Spleen (tissue), 11 donors: Measurements from ENCODE around the gene DPM3. TPM values are rescaled to one million over a fixed set of nuclear protein-coding genes. Genes with fewer than 3 reads are reported as not detected.

Source experiments
- DNase-seq: peaks from one replicate; pipeline ENCODE4 v3.0.0-alpha.2; 2020
- H3K27ac ChIP-seq, 8 donors: fragments of 200-600 bp; sonication (generic) in 7 of 8; 1 replicate in 4 of 8; 2 replicates in 4 of 8; pipeline versions ENCODE4 v1.5.0 to v1.8.0; 2016 to 2021; ENCODE audit warnings: inconsistent platforms in 4 of 8, mild to moderate bottlenecking in 4 of 8, moderate library complexity in 1 of 8
- H3K27me3 ChIP-seq, 7 donors: fragments of 200-600 bp; sonication (generic) in 6 of 7; replicated peaks in 1 of 7; 1 replicate in 4 of 7; 2 replicates in 3 of 7; pipeline versions ENCODE4 v1.5.0 to v1.8.0; 2016 to 2021; ENCODE audit warnings: inconsistent platforms in 3 of 7, mild to moderate bottlenecking in 1 of 7
- H3K36me3 ChIP-seq, 6 donors: fragments of 200-600 bp; sonication (generic) in 5 of 6; 1 replicate in 4 of 6; 2 replicates in 2 of 6; pipeline versions ENCODE4 v1.5.0 to v1.8.0; 2016 to 2021; ENCODE audit warnings: inconsistent platforms in 2 of 6
- H3K4me1 ChIP-seq, 6 donors: fragments of 200-600 bp; sonication (generic) in 5 of 6; 1 replicate in 3 of 6; 2 replicates in 3 of 6; pipeline versions ENCODE4 v1.5.0 to v1.8.0; 2016 to 2021; ENCODE audit warnings: inconsistent platforms in 3 of 6
- H3K4me3 ChIP-seq, 8 donors: fragments of 200-600 bp; sonication (generic) in 7 of 8; 1 replicate in 4 of 8; 2 replicates in 4 of 8; pipeline versions ENCODE4 v1.5.0 to v1.8.0; 2016 to 2021; ENCODE audit warnings: inconsistent platforms in 4 of 8, mild to moderate bottlenecking in 4 of 8, moderate library complexity in 2 of 8
- H3K9me3 ChIP-seq, 8 donors: fragments of 200-600 bp; sonication (generic) in 7 of 8; 1 replicate in 4 of 8; 2 replicates in 4 of 8; pipeline versions ENCODE4 v1.5.0 to v1.8.0; 2016 to 2021; ENCODE audit warnings: inconsistent platforms in 4 of 8
- POLR2A ChIP-seq, 3 donors: fragments of 450-650 bp; IDR thresholded peaks; one replicate each; pipeline ENCODE4 v1.5.1; 2017; ENCODE audit warnings: antibody characterized with exemption in 3 of 3, mild to moderate bottlenecking in 1 of 3
- POLR2AphosphoS5 ChIP-seq, 3 donors: sonication (generic); formaldehyde crosslinking; IDR thresholded peaks; one replicate each; pipeline ENCODE4 v1.5.1; 2017; ENCODE audit warnings: antibody characterized with exemption in 3 of 3
- WGBS, 5 donors: extraction: QIAGEN DNeasy Blood & Tissue Kit in 3 of 5; methylation state at CpG; one replicate each; pipeline versions ENCODE4 v1.1.5 to v1.1.7; 2013 to 2018; 5-methylcytosine and 5-hydroxymethylcytosine counted together
- intact Hi-C: fragments of 100-400 bp; cut with DNase I; formaldehyde crosslinking; loops from one replicate; pipeline ENCODE4 v1.15.0; 2023; ENCODE audit warnings: low total_unique reads
- polyA plus RNA-seq, 3 donors: library from polyadenylated mRNA; stranded (reverse); fragments of 200-250 nt; gene quantifications; one replicate each; pipeline ENCODE4 v1.2.1, GENCODE V29; 2013
- total RNA-seq, 7 donors: library from RNA; depleted of rRNA in 3 of 7; stranded (reverse); fragments of >200 nt in 3 of 7; fragmentation: NEBNext Ultra II Directional in 4 of 7; extraction: Animal tissue kit (Norgen Biotek cat#: 25700) in 4 of 7; gene quantifications; one replicate each; pipeline versions ENCODE4 v1.1.0 to v1.2.1, GENCODE V29; 2016 to 2021
- TF ChIP-seq, protein P1 (sequence below), 11 experiments: fragments of 200-600 bp in 7 of 11; fragments of 450-650 bp in 4 of 11; sonication (generic) in 4 of 11; IDR thresholded peaks in 8 of 11; conservative IDR thresholded peaks in 3 of 11; 1 replicate in 7 of 11; 2 replicates in 4 of 11; pipeline versions ENCODE4 v1.4.0 to v1.8.0; 2016 to 2021; ENCODE audit warnings: antibody characterized with exemption in 11 of 11, inconsistent platforms in 4 of 11, mild to moderate bottlenecking in 1 of 11
- donor health status: healthy with polysubstance abuse.
- donor health status: DM: no; HTN: no; CAD: no; lungs with moderate emphysema.
- donor health status: DM: no; HTN: no; CAD: no.
- donor health status: Bipolar disorder and iron deficiency.
- donor health status: healthy.
- donor health status: DM: no; HTN: no; CAD: no.
- donor health status: DM: yes; HTN: yes; CAD: no.

DPM3 gene
- total and polyA plus RNA-seq, 10 donors = 25.0 to 262 (median 54.1) TPM

DNA sequence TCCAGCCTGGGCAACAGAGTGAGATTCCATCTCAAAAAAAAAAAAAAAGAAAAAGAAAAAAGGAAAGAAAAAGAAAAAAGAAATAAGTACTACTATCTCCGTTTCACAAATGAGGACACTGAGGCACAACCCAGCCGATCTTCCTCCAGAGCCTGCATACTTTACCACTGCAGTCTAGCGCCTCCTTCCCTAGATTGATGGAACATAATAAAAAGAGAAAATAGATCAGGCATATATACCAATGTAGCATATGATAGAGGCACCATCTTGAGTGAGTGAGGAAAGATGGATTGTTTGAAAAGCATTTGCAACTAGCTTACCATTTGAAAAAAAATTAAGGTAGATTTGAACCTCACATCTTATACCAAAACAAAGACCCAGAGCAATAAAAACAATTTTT, 5.2 kb upstream of the DPM3 start:
- 81 to 98% (median 91%) methylated on average over 3 of the region's 3 CpGs for WGBS, 5 donors

DNA sequence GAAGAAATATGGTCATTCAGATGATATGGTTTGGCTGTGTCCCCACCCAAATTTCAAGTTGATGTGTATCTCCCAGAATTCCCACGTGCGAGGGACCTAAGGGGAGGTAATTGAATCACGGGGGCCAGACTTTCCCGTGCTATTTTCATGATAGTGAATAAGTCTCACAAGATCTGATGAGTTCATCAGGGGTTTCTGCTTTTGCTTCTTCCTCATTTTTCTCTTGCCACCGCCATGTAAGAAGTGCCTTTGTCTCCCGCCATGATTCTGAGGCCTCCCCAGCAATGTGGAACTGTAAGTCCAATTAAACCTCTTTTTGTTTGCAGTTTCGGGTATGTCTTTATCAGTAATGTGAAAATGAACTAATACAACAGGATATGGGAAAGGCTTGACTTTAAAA, 1.4 kb upstream of the DPM3 start:
- H3K27ac ChIP-seq = no peak overlapping the region
- DNase-seq = peak; percentile 2
- WGBS, 5 donors = 85 to 92% (median 89%) methylated on average over 7 of the region's 7 CpGs

More for the DNA sequence above, 5.2 kb upstream of the DPM3 start:
- no peak overlapping the region for H3K4me3 ChIP-seq
- peaks cover 0 to 6% (median 0%) of the 10 kb centered on the region in 7 donors for H3K27me3 ChIP-seq
- intact Hi-C loops = no loop called here
- H3K36me3 ChIP-seq = no peaks in the 10 kb centered on the region
- DNase-seq = no peak
- H3K27ac ChIP-seq = no peak overlapping the region
- H3K4me1 ChIP-seq = peaks cover 0 to 9% (median 5%) of the 10 kb centered on the region in 6 donors
- no peaks in the 10 kb centered on the region for H3K9me3 ChIP-seq
- TF ChIP-seq, protein P1, sequence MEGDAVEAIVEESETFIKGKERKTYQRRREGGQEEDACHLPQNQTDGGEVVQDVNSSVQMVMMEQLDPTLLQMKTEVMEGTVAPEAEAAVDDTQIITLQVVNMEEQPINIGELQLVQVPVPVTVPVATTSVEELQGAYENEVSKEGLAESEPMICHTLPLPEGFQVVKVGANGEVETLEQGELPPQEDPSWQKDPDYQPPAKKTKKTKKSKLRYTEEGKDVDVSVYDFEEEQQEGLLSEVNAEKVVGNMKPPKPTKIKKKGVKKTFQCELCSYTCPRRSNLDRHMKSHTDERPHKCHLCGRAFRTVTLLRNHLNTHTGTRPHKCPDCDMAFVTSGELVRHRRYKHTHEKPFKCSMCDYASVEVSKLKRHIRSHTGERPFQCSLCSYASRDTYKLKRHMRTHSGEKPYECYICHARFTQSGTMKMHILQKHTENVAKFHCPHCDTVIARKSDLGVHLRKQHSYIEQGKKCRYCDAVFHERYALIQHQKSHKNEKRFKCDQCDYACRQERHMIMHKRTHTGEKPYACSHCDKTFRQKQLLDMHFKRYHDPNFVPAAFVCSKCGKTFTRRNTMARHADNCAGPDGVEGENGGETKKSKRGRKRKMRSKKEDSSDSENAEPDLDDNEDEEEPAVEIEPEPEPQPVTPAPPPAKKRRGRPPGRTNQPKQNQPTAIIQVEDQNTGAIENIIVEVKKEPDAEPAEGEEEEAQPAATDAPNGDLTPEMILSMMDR (IDR thresholded peaks at IDR 0.05 in 8 of 11, conservative IDR thresholded peaks at IDR 0.05 in 3 of 11) = no peak
- no peak for TF ChIP-seq POLR2AphosphoS5 (IDR thresholded peaks at IDR 0.05)
- TF ChIP-seq POLR2A (IDR thresholded peaks at IDR 0.05) = no peak

DNA sequence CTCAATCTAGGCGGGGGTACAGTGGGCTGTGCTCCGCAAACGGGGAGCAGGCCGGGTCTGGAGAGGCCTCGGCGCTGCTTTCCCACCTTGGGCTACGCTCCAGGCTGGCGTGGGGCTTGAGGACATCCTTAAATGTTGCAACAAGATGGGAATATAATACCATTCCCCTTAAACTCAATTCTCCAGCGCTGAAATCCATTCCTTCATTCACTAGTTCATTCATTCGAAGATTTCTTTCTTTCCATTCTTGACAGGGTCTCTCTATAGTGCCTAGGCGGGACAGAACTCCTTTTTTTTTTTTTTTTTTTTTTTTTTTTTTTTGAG, 261 bp upstream of the DPM3 start:
- H3K27ac ChIP-seq = peak overlapping the region; percentile 76 to 98 (median 94)
- TF ChIP-seq POLR2A (IDR thresholded peaks at IDR 0.05) (no peak), POLR2AphosphoS5 (IDR thresholded peaks at IDR 0.05) (no peak)
- TF ChIP-seq, protein P1 (IDR thresholded peaks at IDR 0.05 in 8 of 11, conservative IDR thresholded peaks at IDR 0.05 in 3 of 11) = no peak
- peaks cover 25 to 44% (median 36%) of the 10 kb centered on the region in 6 donors for H3K4me1 ChIP-seq
- DNase-seq = no peak
- H3K4me3 ChIP-seq = peak overlapping the region; percentile 55 to 92 (median 76)
- no peaks in the 10 kb centered on the region for H3K27me3 ChIP-seq
- no peaks in the 10 kb centered on the region for H3K9me3 ChIP-seq
- 5 to 11% (median 6%) methylated on average over 11 of the region's 11 CpGs for WGBS, 5 donors
- intact Hi-C loops = no loop called here
- H3K36me3 ChIP-seq = peaks cover 0 to 20% (median 0%) of the 10 kb centered on the region in 6 donors

More for the DNA sequence above, 1.4 kb upstream of the DPM3 start:
- H3K27me3 ChIP-seq = peaks cover 0 to 6% (median 0%) of the 10 kb centered on the region in 7 donors
- H3K4me1 ChIP-seq = peaks cover 23 to 41% (median 33%) of the 10 kb centered on the region in 6 donors
- no peaks in the 10 kb centered on the region for H3K9me3 ChIP-seq
- TF ChIP-seq POLR2A (IDR thresholded peaks at IDR 0.05) = no peak
- TF ChIP-seq, protein P1 (IDR thresholded peaks at IDR 0.05 in 8 of 11, conservative IDR thresholded peaks at IDR 0.05 in 3 of 11) = no peak
- peaks cover 0 to 20% (median 0%) of the 10 kb centered on the region in 6 donors for H3K36me3 ChIP-seq
- H3K4me3 ChIP-seq = no peak overlapping the region
- intact Hi-C loops = no loop called here

DNA sequence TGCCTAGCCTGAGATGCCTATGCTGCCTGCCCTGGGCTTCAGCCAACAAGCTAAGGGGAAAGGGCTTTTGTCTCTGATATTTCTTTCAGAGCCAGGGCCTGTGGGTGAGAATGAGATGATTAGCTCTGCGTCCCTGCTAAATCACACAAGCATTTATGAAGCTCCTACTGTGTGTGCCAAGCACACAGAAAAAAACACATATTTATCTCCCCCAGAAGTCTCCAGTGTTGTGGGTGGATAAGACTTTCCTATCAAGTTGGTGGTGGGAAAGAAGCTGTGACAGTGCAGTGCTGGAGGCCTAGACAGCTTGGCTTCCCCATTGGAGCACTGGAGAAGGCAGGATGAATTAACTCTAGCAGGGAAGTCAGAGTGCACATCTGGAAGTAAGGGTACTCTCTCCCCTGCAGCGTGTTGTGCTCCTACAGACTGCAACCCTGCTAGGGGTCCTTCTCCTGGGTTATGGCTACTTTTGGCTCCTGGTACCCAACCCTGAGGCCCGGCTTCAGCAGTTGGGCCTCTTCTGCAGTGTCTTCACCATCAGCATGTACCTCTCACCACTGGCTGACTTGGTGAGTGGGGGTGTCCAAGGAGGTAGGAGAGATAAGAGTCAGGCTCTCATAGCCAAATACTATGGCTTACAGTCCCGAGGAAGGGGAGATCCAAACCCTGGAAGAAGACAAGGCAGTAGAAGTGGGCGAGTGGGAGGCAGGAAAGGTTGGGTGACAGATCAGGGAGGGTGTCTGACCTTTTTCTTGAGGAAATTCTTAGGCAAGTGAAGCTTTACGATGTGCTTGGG, 3.0 kb downstream of the DPM3 start:
- peak; percentile 47 for DNase-seq
- peaks cover 33 to 59% (median 49%) of the 10 kb centered on the region in 6 donors for H3K4me1 ChIP-seq
- WGBS, 5 donors = 81 to 93% (median 85%) methylated on average over 6 of the region's 6 CpGs
- TF ChIP-seq POLR2A (IDR thresholded peaks at IDR 0.05) = no peak
- TF ChIP-seq, protein P1 (IDR thresholded peaks at IDR 0.05 in 8 of 11, conservative IDR thresholded peaks at IDR 0.05 in 3 of 11) = no peak
- no peak for TF ChIP-seq POLR2AphosphoS5 (IDR thresholded peaks at IDR 0.05)
- peaks cover 0 to 28% (median 0%) of the 10 kb centered on the region in 6 donors for H3K36me3 ChIP-seq
- H3K27ac ChIP-seq = peak overlapping the region; percentile 57 to 98 (median 96)
- no peaks in the 10 kb centered on the region for H3K9me3 ChIP-seq
- H3K4me3 ChIP-seq = peak overlapping the region in 6 of 8 donors; percentile 55 to 92 (median 70)
- intact Hi-C loops = no loop called here
- H3K27me3 ChIP-seq = no peaks in the 10 kb centered on the region
